Measurements from ENCODE around the gene SMIM1. TPM values are rescaled to one million over a fixed set of nuclear protein-coding genes. Genes with fewer than 3 reads are reported as not detected.

SMIM1 gene
- total and polyA plus RNA-seq, 2 donors (not counting 3 experiments of a cell fraction or from before 2014, with no cell fraction given) = 1.4 to 2.9 TPM

DNA sequence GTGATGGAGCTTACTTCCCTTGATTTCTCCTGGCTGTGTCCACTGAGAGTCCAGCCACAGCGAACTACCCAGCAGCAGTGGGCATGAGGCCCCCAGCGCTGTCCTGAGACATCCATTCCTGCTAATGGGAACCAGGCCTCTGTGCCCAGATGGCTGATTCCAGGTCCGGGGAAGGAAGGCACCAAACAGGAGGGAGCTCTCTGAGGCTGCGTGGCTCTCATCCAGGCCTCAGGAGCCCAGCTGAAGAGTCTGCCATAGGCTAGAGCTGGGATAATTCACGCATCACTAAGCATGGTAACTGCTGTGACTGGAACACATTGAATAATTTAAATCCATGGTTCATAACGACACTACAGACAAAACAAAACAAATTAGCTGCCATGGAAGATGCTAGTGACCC, 48.5 kb downstream of the SMIM1 start:
- no peak overlapping the region for H2AFZ ChIP-seq (ENCODE audit: low read depth, low read length)
- no peak overlapping the region for H3K4me3 ChIP-seq (replicated peaks in 1 of 3; ENCODE audit: insufficient read depth in 1 of 3, low read depth in 1 of 3, low read length in 3 of 3)
- no peaks in the 10 kb centered on the region for H3K79me2 ChIP-seq (ENCODE audit: control insufficient read depth, insufficient read depth, low read length)
- dilution Hi-C loops (cut with MboI; ENCODE audit: extremely low pct_ligation_motif_present, low sequenced_read_pairs) = no loop called here
- FAIRE-seq (no peak), DNase-seq (ENCODE audit: low read depth, low spot score) (no peak)
- no peaks in the 10 kb centered on the region for H4K20me1 ChIP-seq (replicated peaks; ENCODE audit: control insufficient read depth, extremely low read depth, insufficient read depth, low read length)
- H3K4me2 ChIP-seq (ENCODE audit: insufficient read depth, low read length) = no peak overlapping the region
- BruUV-seq (replicated peaks) = no TSS peak
- ChIA-PET POLR2A (interaction anchor here (0.6 kb wide), 1 partner anchor 372 kb away, joined by 7 read pairs; no protein-coding TSS in a partner anchor), CTCF (no interaction called here)
- no peaks in the 10 kb centered on the region for H3K27me3 ChIP-seq (ENCODE audit: control insufficient read depth in 2 of 2, insufficient read depth in 2 of 2, low read length in 2 of 2)
- no peak overlapping the region for H3K27ac ChIP-seq (ENCODE audit: insufficient read depth, low read depth, low read length)
- H3K9me1 ChIP-seq (replicated peaks; ENCODE audit: control insufficient read depth, extremely low read depth, insufficient read depth, low read length) = no peaks in the 10 kb centered on the region
- peaks cover 0 to 9% of the 10 kb centered on the region in 2 experiments for H3K36me3 ChIP-seq (ENCODE audit: control insufficient read depth in 2 of 2, extremely low read depth in 1 of 2, insufficient read depth in 2 of 2, low read length in 2 of 2)
- H3K9me3 ChIP-seq (replicated peaks; ENCODE audit: control insufficient read depth, insufficient read depth, low read length) = no peaks in the 10 kb centered on the region
- H3K4me1 ChIP-seq (ENCODE audit: control insufficient read depth, extremely low read depth, insufficient read depth, low read length) = no peaks in the 10 kb centered on the region
- TF ChIP-seq MYC (IDR thresholded peaks at IDR 0.05; ENCODE audit: low read depth, low read length) (no peak), EZH2 (IDR thresholded peaks at IDR 0.05; ENCODE audit: borderline replicate concordance, low read depth, low read length, severe bottlenecking) (no peak), FOS (IDR thresholded peaks at IDR 0.05; ENCODE audit: borderline replicate concordance, insufficient read depth, low read length) (no peak), GATA2 (IDR thresholded peaks at IDR 0.05; ENCODE audit: insufficient read depth, insufficient read length, low read depth, low read length) (no peak), POLR2A (IDR thresholded peaks at IDR 0.05; ENCODE audit: low read depth, low read length) (no peak), POLR2AphosphoS5 (IDR thresholded peaks at IDR 0.05; ENCODE audit: insufficient read depth, low read depth, low read length) (no peak), JUN (IDR thresholded peaks at IDR 0.05; ENCODE audit: borderline replicate concordance, insufficient read depth, insufficient read length, low read depth) (no peak)
- TF ChIP-seq, protein P1, sequence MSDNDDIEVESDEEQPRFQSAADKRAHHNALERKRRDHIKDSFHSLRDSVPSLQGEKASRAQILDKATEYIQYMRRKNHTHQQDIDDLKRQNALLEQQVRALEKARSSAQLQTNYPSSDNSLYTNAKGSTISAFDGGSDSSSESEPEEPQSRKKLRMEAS (IDR thresholded peaks at IDR 0.05; ENCODE audit: insufficient read depth, insufficient read length) = no peak
- TF ChIP-seq, protein P2, sequence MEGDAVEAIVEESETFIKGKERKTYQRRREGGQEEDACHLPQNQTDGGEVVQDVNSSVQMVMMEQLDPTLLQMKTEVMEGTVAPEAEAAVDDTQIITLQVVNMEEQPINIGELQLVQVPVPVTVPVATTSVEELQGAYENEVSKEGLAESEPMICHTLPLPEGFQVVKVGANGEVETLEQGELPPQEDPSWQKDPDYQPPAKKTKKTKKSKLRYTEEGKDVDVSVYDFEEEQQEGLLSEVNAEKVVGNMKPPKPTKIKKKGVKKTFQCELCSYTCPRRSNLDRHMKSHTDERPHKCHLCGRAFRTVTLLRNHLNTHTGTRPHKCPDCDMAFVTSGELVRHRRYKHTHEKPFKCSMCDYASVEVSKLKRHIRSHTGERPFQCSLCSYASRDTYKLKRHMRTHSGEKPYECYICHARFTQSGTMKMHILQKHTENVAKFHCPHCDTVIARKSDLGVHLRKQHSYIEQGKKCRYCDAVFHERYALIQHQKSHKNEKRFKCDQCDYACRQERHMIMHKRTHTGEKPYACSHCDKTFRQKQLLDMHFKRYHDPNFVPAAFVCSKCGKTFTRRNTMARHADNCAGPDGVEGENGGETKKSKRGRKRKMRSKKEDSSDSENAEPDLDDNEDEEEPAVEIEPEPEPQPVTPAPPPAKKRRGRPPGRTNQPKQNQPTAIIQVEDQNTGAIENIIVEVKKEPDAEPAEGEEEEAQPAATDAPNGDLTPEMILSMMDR (IDR thresholded peaks at IDR 0.05; ENCODE audit: extremely low read depth in 1 of 2, insufficient read depth in 1 of 2, low read depth in 1 of 2, low read length in 2 of 2) = no peak
- intact Hi-C loops (cut with micrococcal nuclease) = no loop called here
- no peak overlapping the region for H3K9ac ChIP-seq (replicated peaks; ENCODE audit: extremely low read depth, insufficient read depth, low read length)

Data from endothelial cell of umbilical vein (primary cell).